ENCODE results near the gene METAP1D.
"Not testable (repeated sequence)": the region's sequence is repeated elsewhere in the genome, so short reads cannot be mapped to it uniquely, and the experiment has no call there.

Gene METAP1D

DNA sequence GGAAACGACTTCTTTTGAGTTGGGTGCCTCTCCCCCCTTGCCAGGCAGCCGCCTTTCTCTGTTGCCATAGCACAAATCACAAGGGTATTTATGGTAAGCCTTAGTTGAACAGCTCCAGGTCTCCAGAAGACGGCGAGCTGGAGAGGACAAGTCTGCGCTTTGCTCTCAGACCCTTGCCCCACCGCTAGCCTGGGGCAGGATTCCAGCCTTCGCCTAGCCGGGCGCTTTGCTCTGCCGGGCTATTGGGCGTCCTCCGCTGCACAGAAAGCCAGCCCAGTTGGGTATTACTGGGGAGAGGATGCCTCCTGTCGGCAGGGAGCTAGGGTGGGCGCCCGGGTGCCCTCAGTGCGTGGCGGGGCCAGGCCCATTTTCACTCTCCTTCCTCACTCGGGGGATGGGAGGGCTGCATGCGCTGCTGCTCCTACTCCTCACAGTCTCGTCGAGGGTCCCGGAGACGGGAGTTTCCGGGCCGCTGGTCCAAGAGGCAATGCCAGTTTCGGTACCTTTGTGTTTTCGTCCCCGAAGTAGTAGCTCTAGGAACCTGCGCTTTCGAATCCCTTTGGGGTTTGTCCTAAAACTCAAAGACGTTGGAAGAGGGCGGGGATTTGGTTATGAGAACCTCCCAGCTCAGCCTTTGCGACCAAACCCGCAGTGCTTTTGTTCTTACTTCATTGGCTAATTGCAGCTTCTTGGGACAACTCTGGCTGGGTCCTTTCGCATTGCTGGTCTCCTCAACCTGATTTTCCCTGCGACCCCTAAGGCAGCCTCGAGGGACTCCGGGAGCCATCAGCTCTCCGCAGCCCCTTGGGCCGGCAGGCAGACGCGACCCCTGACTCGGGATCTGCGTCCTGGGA, 106.6 kb downstream of the METAP1D start:
- DNase-seq: peak; percentile 31

DNA sequence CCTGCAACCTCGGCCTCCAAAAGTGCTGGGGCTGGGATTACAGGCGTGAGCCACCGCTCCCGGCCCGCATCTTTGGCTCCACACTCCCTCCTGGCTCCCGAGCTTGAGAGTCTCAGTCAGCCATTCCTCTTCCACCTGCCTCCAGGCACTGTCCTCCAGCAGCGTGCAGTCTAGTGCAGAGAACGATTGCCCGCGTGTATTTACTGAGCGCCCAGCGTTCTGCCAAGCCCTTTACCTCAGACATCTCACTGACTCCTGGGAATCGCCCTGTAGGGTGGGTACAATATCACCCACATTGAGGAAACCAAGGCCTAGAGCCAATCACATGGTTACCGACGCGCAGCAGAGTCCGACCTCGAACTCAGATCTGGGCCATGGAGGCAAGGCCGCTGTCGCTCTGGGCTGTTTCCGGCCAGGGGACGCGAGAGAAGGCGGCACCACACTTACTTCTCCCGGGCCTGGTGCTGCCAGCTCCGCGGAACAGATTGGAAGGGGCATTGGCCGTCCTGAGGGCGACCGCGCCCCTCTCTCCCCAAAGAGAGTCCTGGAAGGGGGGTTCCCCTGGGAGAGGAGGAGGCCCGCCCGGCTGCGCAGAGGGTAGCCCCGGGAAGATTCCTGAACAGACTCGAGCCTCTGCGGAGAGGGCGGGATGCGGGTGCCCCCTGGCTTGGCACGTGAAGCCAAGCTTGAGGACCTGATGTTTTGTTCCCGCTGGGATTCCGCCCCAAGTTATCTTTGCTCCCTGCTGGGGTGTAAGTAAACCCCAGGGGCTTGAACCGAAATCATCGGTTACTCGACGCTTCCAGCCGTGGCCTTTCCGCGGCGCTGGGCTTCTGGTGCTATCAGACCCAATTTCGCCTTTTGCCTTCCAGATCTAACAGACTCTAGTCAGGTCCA, 108.2 kb downstream of the METAP1D start:
- no peak for DNase-seq

DNA sequence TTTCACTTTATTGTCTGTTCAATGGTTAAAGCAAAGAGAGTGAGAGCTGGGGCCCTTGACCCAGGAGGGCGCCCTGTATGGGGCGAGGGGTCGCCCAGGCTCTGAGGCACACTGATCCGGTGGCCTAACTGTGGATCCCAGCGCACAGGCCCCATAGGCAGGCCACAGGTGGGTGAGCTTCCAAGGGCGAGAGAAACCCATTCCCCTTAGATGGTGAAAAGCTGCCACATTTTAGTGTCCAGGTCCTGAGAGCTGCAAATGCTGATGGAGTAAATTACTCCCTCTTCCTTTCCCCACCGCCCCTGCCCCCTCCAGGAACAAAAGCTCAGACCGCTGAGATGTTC, 108.8 kb downstream of the METAP1D start:
- no peak for DNase-seq

DNA sequence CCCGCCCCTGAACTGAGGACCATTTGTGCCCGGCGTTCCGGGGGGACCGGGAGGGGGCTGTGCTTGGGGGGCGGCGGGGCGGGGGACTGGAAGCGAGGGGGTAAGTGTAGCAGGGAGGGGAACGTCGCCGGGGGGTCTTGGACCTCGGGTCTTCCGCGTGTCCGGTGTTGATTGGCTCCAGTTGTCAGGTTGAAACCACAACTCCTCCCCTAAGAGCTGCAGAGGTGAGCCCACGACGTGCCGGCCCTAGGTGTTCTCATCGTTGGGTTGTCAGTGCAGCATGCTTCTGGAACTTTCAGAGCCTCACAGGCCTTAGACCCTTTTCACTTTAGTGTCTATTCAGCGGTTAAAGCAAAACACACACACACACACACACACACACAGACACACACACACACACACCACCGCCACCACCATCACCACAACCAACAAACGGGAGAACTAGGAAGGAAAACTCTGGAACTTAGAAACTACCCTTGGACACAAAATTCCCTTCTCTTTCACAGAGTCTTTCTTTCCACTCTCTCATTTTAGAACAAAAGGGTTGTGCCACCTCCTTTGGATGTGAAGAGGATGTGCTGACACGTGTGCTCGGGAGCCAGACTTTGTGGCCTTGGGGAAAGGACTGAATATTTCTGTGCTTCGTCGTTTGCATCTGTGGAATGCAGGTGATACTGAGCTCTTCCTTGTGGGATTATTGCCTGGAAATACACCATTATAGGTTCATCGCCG, 109.7 kb downstream of the METAP1D start:
- DNase-seq: no peak

DNA sequence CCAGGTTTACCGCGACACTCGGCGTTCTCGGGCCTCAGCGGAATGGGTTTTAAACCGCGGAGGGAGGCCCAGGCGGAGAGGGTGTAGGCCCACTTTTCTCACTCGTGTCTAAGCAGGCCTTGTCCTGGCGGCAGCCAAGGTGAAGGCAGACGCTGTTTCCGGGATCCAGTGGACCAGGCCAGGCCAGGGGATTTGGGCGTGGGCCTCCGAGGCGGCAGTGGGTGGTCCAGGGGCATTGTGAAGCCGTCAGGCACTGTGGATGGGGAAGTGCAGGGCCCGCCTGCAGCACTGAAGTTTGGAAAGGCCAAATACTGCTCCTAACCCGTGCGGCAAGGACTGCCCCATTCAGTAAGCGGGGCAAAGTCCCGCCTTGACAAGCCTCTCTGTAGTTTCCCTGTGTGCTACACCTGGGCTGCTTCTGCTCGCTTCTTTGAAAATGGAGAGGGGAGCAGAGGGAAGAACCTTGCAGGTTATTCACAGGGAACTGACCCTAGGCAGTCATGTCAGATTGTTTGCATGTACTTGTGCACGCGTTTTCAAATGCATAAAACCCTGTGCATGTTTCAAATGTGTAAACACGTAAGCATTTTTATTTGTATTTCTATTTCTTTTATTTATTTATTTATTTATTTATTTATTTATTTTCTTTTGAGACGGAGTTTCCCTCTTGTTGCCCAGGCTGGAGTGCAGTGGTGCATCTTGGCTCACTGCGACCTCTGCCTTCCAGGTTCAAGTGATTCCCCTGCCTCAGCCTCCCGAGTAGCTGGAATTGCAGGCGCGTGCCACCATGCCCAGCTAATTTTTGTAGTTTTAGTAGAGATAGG, 110.4 kb downstream of the METAP1D start:
- no peak for DNase-seq

DNA sequence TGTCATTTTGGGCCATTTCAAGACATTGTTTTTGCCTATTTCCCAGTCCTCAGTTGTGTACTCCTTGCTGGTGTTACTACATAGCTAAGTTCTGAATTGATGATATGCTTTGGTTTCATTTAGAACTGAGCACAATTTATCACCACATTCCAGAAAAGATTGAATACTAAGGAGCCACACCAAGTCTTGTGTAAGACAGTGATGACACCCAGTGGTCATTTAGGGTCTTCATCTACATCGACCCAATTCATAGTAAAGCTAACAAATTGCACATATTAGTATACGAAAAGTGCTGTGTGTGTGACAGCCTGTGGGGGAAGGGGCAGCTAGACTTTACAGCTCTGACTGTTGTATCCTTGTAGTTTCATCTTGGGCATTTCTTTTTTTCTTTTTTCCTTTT, 113.9 kb downstream of the METAP1D start:
- no peak for DNase-seq

DNA sequence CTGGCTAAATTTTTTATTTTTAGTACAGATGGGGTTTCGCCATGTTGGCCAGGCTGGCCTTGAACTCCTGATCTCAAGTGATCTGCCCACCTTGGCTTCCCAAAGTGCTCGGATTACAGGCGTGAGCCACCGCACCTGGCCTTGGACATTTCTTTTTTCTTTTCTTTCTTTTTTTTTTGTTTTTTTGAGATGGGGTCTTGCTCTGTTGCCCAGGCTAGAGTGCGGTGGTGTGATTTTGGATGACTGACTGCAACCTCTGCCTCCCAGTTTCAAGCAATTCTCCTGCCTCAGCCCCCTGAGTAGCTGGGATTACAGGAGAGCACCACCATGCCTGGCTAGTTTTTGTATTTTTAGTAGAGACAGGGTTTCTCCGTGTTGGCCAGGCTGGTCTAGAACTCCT, 114.4 kb downstream of the METAP1D start:
- DNase-seq: not testable (repeated sequence)

DNA sequence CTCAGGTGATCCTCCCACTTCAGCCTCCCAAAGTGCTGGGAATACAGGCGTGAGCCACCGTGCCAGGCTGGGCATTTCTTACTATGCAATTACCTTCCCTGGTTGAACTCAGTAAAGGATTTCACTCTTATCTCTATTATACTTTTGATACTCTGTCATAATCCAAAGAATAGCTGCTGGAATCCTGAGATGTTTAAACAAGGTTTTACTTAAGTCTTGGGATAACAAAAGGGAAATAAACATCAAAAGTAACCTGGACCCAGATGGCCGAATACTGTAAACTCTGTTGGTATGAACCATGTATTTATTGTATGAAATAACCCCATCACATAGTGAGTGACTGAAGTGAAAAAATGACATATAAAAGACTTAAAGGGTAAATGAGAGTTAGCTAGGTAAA, 114.8 kb downstream of the METAP1D start:
- DNase-seq: no peak

DNA sequence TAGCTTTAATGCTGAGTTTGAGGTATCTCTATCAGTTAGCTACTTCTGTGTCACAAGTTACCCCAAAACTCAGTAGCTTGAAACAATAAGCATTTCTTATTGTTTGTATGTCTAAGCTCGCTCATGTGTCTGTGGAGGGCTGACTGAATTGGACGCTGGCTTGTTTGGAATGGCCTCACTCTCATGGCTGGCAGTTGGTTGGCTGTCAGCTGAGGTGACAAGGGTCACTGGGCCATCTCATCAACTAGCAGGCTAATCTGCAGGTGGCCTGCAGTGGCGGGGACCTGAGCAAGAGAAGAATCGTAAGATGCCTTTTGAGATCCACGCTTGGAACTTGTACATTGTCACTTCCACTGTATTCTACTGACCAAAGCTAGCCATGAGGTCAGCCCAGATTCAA, 116.4 kb downstream of the METAP1D start:
- no peak for DNase-seq

DNA sequence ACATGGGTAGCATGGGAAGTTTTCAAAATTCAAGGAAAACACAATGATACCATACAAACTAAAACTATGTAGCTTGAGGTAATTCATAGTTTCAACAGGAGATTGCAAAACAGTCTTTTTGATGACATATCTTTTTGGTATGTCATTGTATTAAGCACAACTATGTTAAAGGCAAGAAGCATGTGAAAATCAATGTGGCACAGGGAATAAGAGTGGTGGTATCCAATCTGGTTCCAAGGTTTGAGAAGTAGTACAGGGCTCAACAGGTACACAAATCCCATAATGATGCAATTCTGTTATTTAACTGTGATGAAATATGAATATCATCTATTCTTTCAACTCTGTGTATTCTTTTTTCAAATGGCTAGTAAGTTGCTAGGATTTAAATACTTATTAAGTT, 119.3 kb downstream of the METAP1D start:
- no peak for DNase-seq

DNA sequence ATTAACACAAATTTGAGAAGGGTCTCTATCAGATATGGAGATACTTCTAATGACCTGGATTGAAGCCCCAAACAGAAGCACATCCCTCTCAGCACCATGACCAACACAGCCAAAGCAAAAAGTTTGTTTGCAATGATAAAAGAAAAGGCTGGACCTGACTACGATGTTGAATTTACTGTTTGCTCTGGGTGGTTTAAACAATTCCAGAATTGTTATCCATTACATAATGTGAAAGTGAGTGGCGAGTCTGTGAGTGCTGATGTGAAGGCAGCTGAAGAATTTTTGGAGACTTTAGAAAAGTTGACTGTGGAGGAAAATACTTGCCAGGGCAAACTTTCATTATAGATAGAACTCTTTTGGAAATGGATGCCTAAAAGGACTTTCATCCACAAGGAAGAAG, 120.4 kb downstream of the METAP1D start:
- no peak for DNase-seq

DNA sequence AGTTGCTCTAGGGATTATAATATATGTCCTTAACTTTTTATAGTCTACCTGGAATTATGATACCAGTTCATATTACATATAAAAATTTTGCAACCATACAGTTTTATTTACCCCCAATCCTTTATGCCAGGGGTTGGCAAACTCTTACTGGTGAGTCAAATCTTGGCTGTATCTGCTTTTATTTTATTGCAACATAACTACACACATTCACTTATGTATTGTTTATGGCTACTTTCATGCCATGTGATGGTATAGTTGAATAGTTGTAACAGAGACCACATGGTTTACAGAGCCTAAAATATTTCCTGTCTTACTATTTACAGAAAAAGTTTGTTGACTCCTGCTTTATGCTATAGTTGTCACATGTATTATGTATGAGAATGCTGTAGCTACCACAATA, 128.7 kb downstream of the METAP1D start:
- DNase-seq: no peak

DNA sequence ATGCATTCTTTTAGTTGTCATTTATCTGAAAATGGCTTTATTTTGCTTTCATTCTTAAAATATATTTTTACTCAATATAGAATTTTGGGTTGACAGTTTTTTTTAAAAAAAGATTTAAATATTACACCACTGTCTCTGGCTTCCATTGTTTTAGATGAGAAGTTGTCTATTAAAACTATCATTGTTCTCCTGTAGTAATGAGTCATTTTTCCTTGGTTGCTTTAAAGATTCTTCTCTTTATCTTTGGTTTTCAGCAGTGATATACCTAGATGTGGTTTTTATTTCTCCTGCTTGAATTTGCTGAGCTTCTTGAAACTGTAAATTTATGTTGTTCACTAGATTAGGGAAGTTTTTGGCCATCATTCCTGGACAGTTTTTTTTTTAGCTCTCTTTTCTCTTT, 129.7 kb downstream of the METAP1D start:
- no peak for DNase-seq
